HepG2 (cell line): Measurements from ENCODE around the gene PLOD2. TPM values are rescaled to one million over a fixed set of nuclear protein-coding genes. Genes with fewer than 3 reads are reported as not detected.

ENCODE experiments used
- FOXK1 ChIP-seq: sonication (generic); formaldehyde crosslinking; IDR thresholded peaks from 2 replicates; pipeline ENCODE4 v1.4.0; 2020; ENCODE audit warnings: low read depth, missing genetic modification reagents, borderline replicate concordance
- HNF1B ChIP-seq: sonication (generic); formaldehyde crosslinking; IDR thresholded peaks from 2 replicates; pipeline ENCODE4 v1.5.1; 2020; ENCODE audit warnings: mild to moderate bottlenecking, moderate library complexity, missing genetic modification reagents
- SIN3A ChIP-seq: IDR thresholded peaks from 2 replicates; pipeline ENCODE4 v1.6.1; 2011; ENCODE audit warnings: low read depth, mild to moderate bottlenecking, control low read depth, low read length, borderline replicate concordance
- ZBTB46 ChIP-seq: sonication (generic); formaldehyde crosslinking; IDR thresholded peaks from 2 replicates; pipeline ENCODE4 v1.4.0; 2020; ENCODE audit warnings: mild to moderate bottlenecking, missing genetic modification reagents, borderline replicate concordance
- ZNF572 ChIP-seq: sonication (generic); formaldehyde crosslinking; IDR thresholded peaks from 2 replicates; pipeline ENCODE4 v1.5.1; 2020; ENCODE audit warnings: mild to moderate bottlenecking, missing genetic modification reagents
- ZNF780A ChIP-seq: sonication (generic); formaldehyde crosslinking; IDR thresholded peaks from 2 replicates; pipeline ENCODE4 v1.8.0; 2022; ENCODE audit warnings: mild to moderate bottlenecking, missing genetic modification reagents, moderate library complexity
- ZNF839 ChIP-seq: sonication (generic); formaldehyde crosslinking; IDR thresholded peaks from 2 replicates; pipeline ENCODE4 v1.4.0; 2020; ENCODE audit warnings: missing genetic modification reagents, mild to moderate bottlenecking, borderline replicate concordance
- polyA plus RNA-seq, 8 experiments: library from polyadenylated mRNA; depleted of rRNA in 3 of 8; stranded (reverse) in 7 of 8; unstranded in 1 of 8; fragments of >200 nt; fragmentation: Illumina TruSeq in 4 of 8; extraction: Trizol in 4 of 8; gene quantifications; 2 replicates each; pipeline versions ENCODE4 v1.2.1 to v1.2.3, GENCODE V29; 2011 to 2016; ENCODE audit warnings: low read depth in 4 of 8, missing spikeins in 1 of 8, mixed read lengths in 1 of 8; ENCODE audit not compliant: insufficient read depth in 1 of 8
- total RNA-seq, 5 experiments: library from RNA; depleted of rRNA; stranded (reverse); fragments of >200 nt; fragmentation: Illumina TruSeq; extraction: Trizol; gene quantifications; 2 replicates each; pipeline ENCODE4 v1.2.3, GENCODE V29; 2016; ENCODE audit warnings: low read depth in 1 of 5

PLOD2 gene
- total and polyA plus RNA-seq, 2 of the 13 experiments (the other 11 are each of a cell fraction or from before 2014, with no cell fraction given): 107 to 161 TPM

- 0 out of 2 replicates have a peak, but pooled peaks have one; percentile 26 for TF ChIP-seq ZNF572 (CRISPR knock-in tag)
- 0 out of 2 replicates have a peak, but pooled peaks have one; percentile 18 for TF ChIP-seq SIN3A
- no peak for TF ChIP-seq FOXK1 (CRISPR knock-in tag)
- no peak for TF ChIP-seq ZNF839 (CRISPR knock-in tag)
- TF ChIP-seq ZNF780A (CRISPR knock-in tag): peak; percentile 40
- 0 out of 2 replicates have a peak, but pooled peaks have one; percentile 83 for TF ChIP-seq ZBTB46 (CRISPR knock-in tag)
- TF ChIP-seq HNF1B (CRISPR knock-in tag): peak; percentile 60
Observed at GRCh38 chr3:146160321-146160963, 542 bp downstream of the PLOD2 start (continued).
